SK-N-SH (cell line): Measurements from ENCODE around the gene PTPN4. TPM values are rescaled to one million over a fixed set of nuclear protein-coding genes. Genes with fewer than 3 reads are reported as not detected.

Experiments used
- CTCF ChIA-PET: fragments of 300-600, 350-600 bp; formaldehyde crosslinking; extraction: SDS; loops from one replicate; lab custom pipeline; 2021; lab: Yijun Ruan, JAX
- POLR2A ChIA-PET: fragments of 350-600 bp; sonication (Branson Sonifier 250); formaldehyde crosslinking; extraction: SDS; loops from one replicate; lab custom pipeline; 2020; ENCODE audit warnings: antibody characterized with exemption, inconsistent platforms; lab: Yijun Ruan, JAX
- DNase-seq: peaks from one replicate; pipeline ENCODE4 v3.0.0; 2012
- H2AFZ ChIP-seq: fragments of 200-600 bp; sonication (generic); 2 replicates; pipeline ENCODE4 v1.8.1; 2016; ENCODE audit warnings: antibody characterized with exemption, mild to moderate bottlenecking, low read depth
- H3F3A ChIP-seq: fragments of 200-600 bp; sonication (generic); replicated peaks from 2 replicates; pipeline ENCODE3; 2016; ENCODE audit warnings: antibody characterized with exemption, mild to moderate bottlenecking; ENCODE audit not compliant: insufficient read depth
- H3K27ac ChIP-seq, 2 experiments: fragments of 200-500 bp in 1 of 2; fragments of 200-600 bp in 1 of 2; sonication (Bioruptor generic) in 1 of 2; sonication (generic), shearing (Covaris generic) in 1 of 2; 2 replicates each; pipeline versions ENCODE4 v1.5.1 to v1.6.1; 2014 to 2016; ENCODE audit warnings: low read depth in 2 of 2, inconsistent platforms in 1 of 2, low read length in 1 of 2, mild to moderate bottlenecking in 1 of 2, mixed read lengths in 1 of 2
- H3K27me3 ChIP-seq: fragments of 200-600 bp; sonication (generic), shearing (Covaris generic); 2 replicates; pipeline ENCODE4 v1.6.1; 2016; ENCODE audit warnings: mixed run types; ENCODE audit not compliant: insufficient read depth
- H3K36me3 ChIP-seq, 2 experiments: fragments of 200-500 bp in 1 of 2; fragments of 200-600 bp in 1 of 2; sonication (Bioruptor generic) in 1 of 2; sonication (generic) in 1 of 2; replicated peaks in 1 of 2; 2 replicates each; pipeline versions ENCODE3 to v1.5.1; 2014 to 2016; ENCODE audit warnings: low read length in 1 of 2, mild to moderate bottlenecking in 1 of 2; ENCODE audit not compliant: insufficient read depth in 2 of 2, control insufficient read depth in 1 of 2
- H3K4me1 ChIP-seq, 2 experiments: fragments of 200-500 bp in 1 of 2; fragments of 200-600 bp in 1 of 2; sonication (Bioruptor generic) in 1 of 2; sonication (generic), shearing (Covaris generic) in 1 of 2; 2 replicates each; pipeline versions ENCODE4 v1.5.1 to v1.6.1; 2014 to 2016; ENCODE audit warnings: low read depth in 1 of 2, low read length in 1 of 2, mixed run types in 1 of 2; ENCODE audit not compliant: insufficient read depth in 2 of 2, control insufficient read depth in 1 of 2
- H3K4me2 ChIP-seq: fragments of 200-600 bp; sonication (generic), shearing (Covaris generic); 2 replicates; pipeline ENCODE4 v1.6.1; 2017; ENCODE audit warnings: mixed run types
- H3K4me3 ChIP-seq, 2 experiments: fragments of 200-500 bp in 1 of 2; fragments of 200-600 bp in 1 of 2; sonication (Bioruptor generic) in 1 of 2; sonication (generic), shearing (Covaris generic) in 1 of 2; 2 replicates each; pipeline versions ENCODE4 v1.5.1 to v1.8.1; 2014 to 2016; ENCODE audit warnings: low read depth in 2 of 2, inconsistent platforms in 1 of 2, low read length in 1 of 2, mild to moderate bottlenecking in 1 of 2, mixed read lengths in 1 of 2, moderate library complexity in 1 of 2
- H3K79me2 ChIP-seq: fragments of 200-600 bp; sonication (generic); 2 replicates; pipeline ENCODE4 v1.8.1; 2017; ENCODE audit warnings: mild to moderate bottlenecking; ENCODE audit not compliant: insufficient read depth
- H3K9ac ChIP-seq: fragments of 200-600 bp; sonication (generic); 2 replicates; pipeline ENCODE4 v1.6.1; 2017; ENCODE audit warnings: mixed run types
- H3K9me2 ChIP-seq: fragments of 200-600 bp; sonication (generic); 2 replicates; pipeline ENCODE4 v1.6.1; 2017; ENCODE audit warnings: mixed run types
- H3K9me3 ChIP-seq: fragments of 200-600 bp; sonication (generic); 2 replicates; pipeline ENCODE4 v1.6.1; 2017; ENCODE audit warnings: mixed run types, mild to moderate bottlenecking, moderate library complexity
- H4K20me1 ChIP-seq: fragments of 200-600 bp; sonication (generic); 2 replicates; pipeline ENCODE4 v1.6.1; 2017; ENCODE audit warnings: mild to moderate bottlenecking, mixed run types; ENCODE audit not compliant: insufficient read depth
- CHD2 ChIP-seq: fragments of 150-350 bp; IDR thresholded peaks from 2 replicates; pipeline ENCODE4 v1.6.1; 2018; ENCODE audit warnings: low read length; ENCODE audit not compliant: partially characterized antibody
- CTCF ChIP-seq: fragments of 200-600 bp; sonication (generic); IDR thresholded peaks from 2 replicates; pipeline ENCODE4 v1.6.1; 2017; ENCODE audit warnings: antibody characterized with exemption, mild to moderate bottlenecking, moderate library complexity
- EZH2phosphoT487 ChIP-seq: fragments of 200-600 bp; sonication (generic); IDR thresholded peaks from 2 replicates; pipeline ENCODE4 v1.6.1; 2017; ENCODE audit warnings: low read depth, mixed run types, mild to moderate bottlenecking, antibody characterized with exemption, moderate library complexity, borderline replicate concordance
- FOSL2 ChIP-seq: IDR thresholded peaks from 2 replicates; pipeline ENCODE4 v1.4.0; 2012; ENCODE audit warnings: low read depth, mild to moderate bottlenecking, moderate library complexity, borderline replicate concordance
- FOXM1 ChIP-seq: IDR thresholded peaks from 2 replicates; pipeline ENCODE4 v1.4.0; 2012; ENCODE audit warnings: low read depth, mild to moderate bottlenecking
- MAX ChIP-seq: IDR thresholded peaks from 2 replicates; pipeline ENCODE4 v1.4.0; 2012; ENCODE audit warnings: low read depth
- MEF2A ChIP-seq: IDR thresholded peaks from 2 replicates; pipeline ENCODE4 v1.4.0; 2012; ENCODE audit warnings: low read depth, borderline replicate concordance
- MXI1 ChIP-seq: IDR thresholded peaks from 2 replicates; pipeline ENCODE4 v1.6.1; 2012; ENCODE audit warnings: mild to moderate bottlenecking, low read depth, low read length, improper control_type of control experiment
- NFIC ChIP-seq: IDR thresholded peaks from 2 replicates; pipeline ENCODE4 v1.4.0; 2012; ENCODE audit warnings: borderline replicate concordance
- NRF1 ChIP-seq: IDR thresholded peaks from 2 replicates; pipeline ENCODE4 v1.6.1; 2012; ENCODE audit warnings: low read depth, mild to moderate bottlenecking, low read length
- PBX3 ChIP-seq: IDR thresholded peaks from 2 replicates; pipeline ENCODE4; 2012
- POLR2AphosphoS5 ChIP-seq: IDR thresholded peaks from 2 replicates; pipeline ENCODE4 v1.6.1; 2012; ENCODE audit warnings: low read depth, low read length
- RAD21 ChIP-seq: IDR thresholded peaks from 2 replicates; pipeline ENCODE4 v1.6.1; 2012; ENCODE audit warnings: mild to moderate bottlenecking, low read length
- RCOR1 ChIP-seq: fragments of 150-350 bp; IDR thresholded peaks from 2 replicates; pipeline ENCODE4 v1.6.1; 2017; ENCODE audit warnings: antibody characterized with exemption, low read length
- REST ChIP-seq: IDR thresholded peaks from 2 replicates; pipeline ENCODE4 v1.6.1; 2012; ENCODE audit warnings: mild to moderate bottlenecking, low read depth, low read length, moderate library complexity
- RXRA ChIP-seq: IDR thresholded peaks from 2 replicates; pipeline ENCODE4 v1.4.0; 2012; ENCODE audit warnings: low read depth, mild to moderate bottlenecking, borderline replicate concordance
- SIN3A ChIP-seq: IDR thresholded peaks from 2 replicates; pipeline ENCODE4 v1.6.1; 2012; ENCODE audit warnings: low read depth, mild to moderate bottlenecking, low read length, moderate library complexity, borderline replicate concordance
- TEAD4 ChIP-seq: IDR thresholded peaks from 2 replicates; pipeline ENCODE4 v1.4.0; 2012; ENCODE audit warnings: mild to moderate bottlenecking, borderline replicate concordance; ENCODE audit not compliant: insufficient read depth
- USF1 ChIP-seq: IDR thresholded peaks from 2 replicates; pipeline ENCODE4 v1.4.0; 2012; ENCODE audit warnings: low read depth, borderline replicate concordance
- ZBTB33 ChIP-seq: IDR thresholded peaks from 2 replicates; pipeline ENCODE4 v1.4.0; 2012; ENCODE audit warnings: low read depth, borderline replicate concordance
- WGBS: methylation state at CpG from one replicate; pipeline ENCODE4 v1.1.6; 2017; ENCODE audit warnings: low lambda C conversion rate; 5-methylcytosine and 5-hydroxymethylcytosine counted together
- polyA plus RNA-seq, 3 experiments: library from polyadenylated mRNA; depleted of rRNA; stranded (reverse); fragments of >200 nt; gene quantifications; 2 replicates each; pipeline ENCODE4 v1.2.3, GENCODE V29; 2012

Gene PTPN4
- polyA plus RNA-seq (2012; rRNA removed): 6.2 and 8.4 TPM in 2 replicates
- 5.9 and 8.2 TPM in 2 replicates for polyA plus RNA-seq (2012; cell fraction: cytosol; rRNA removed)
- polyA plus RNA-seq (2012; cell fraction: nucleus; rRNA removed): 11.8 and 21.2 TPM in 2 replicates

- peak within 1 kb of the TSS; percentile 92 to 95 for H3K4me3 ChIP-seq
- peaks cover 6% of the 10 kb centered on the region in 2 experiments; a peak in 3 of 4 replicates for H3K4me1 ChIP-seq
- H3K9ac ChIP-seq: peak within 1 kb of the TSS; percentile 83
- no peaks in the 10 kb centered on the region for H3K9me3 ChIP-seq
- H2AFZ ChIP-seq: peak within 1 kb of the TSS; percentile 95
- H3K36me3 ChIP-seq: no peaks in the 10 kb centered on the region
- peak; percentile 96 for DNase-seq
- CTCF ChIA-PET: interaction anchor here (0.7 to 1.6 kb wide), 3 partner anchors 355 to 418 kb away, joined by 3 to 5 read pairs (median 3); no protein-coding TSS in a partner anchor
- under 1% methylated on average over 50 of the region's 59 CpGs for WGBS
- H3K4me2 ChIP-seq: peak within 1 kb of the TSS; percentile 91
- no peaks in the 10 kb centered on the region for H3K9me2 ChIP-seq
- H3K27ac ChIP-seq: peak within 1 kb of the TSS; percentile 82 to 99
- POLR2A ChIA-PET: interaction anchor here (0.5 to 0.7 kb wide), 2 partner anchors 182 to 253 kb away, joined by 3 read pairs; partner anchors contain the start of gene EPB41L5
- H4K20me1 ChIP-seq: peaks cover 7% of the 10 kb centered on the region; the same call in 1 of the 2 replicates
- H3K79me2 ChIP-seq: peaks cover 45% of the 10 kb centered on the region
- no peaks in the 10 kb centered on the region for H3K27me3 ChIP-seq
- peaks cover 13% of the 10 kb centered on the region for H3F3A ChIP-seq
- TF ChIP-seq MEF2A (no peak), MAX (peak; percentile 67; the same call in 1 of the 2 replicates), TEAD4 (no peak), NFIC (no peak; the same call in 1 of the 2 replicates), USF1 (no peak), RAD21 (no peak), FOSL2 (no peak), RCOR1 (peak; percentile 74; the same call in 1 of the 2 replicates), EZH2phosphoT487 (no peak), SIN3A (peak; percentile 83; the same call in 1 of the 2 replicates), CHD2 (peak; percentile 100), FOXM1 (peak; percentile 16; the same call in 1 of the 2 replicates), ZBTB33 (peak; percentile 99), MXI1 (peak; percentile 75; the same call in 1 of the 2 replicates), RXRA (no peak), POLR2AphosphoS5 (peak; percentile 70), NRF1 (peak; percentile 94), REST (0 out of 2 replicates have a peak, but pooled peaks have one; percentile 17), PBX3 (0 out of 2 replicates have a peak, but pooled peaks have one; percentile 8), CTCF (no peak; the same call in 1 of the 2 replicates)
Measured at GRCh38 chr2:119759451-119760236, at the start of gene PTPN4. TSS of gene PTPN4 (plus strand) at chr2:119759922. CDS start at chr2:119809854, 49,932 bp downstream.
